Ammon's horn (tissue), 1 donor: ENCODE results near the gene CFAP221.

Experiments
- DNase-seq: peaks from one replicate; pipeline ENCODE4 v3.0.0-alpha.2; 2016; ENCODE audit warnings: low spot score

CFAP221 gene

DNA sequence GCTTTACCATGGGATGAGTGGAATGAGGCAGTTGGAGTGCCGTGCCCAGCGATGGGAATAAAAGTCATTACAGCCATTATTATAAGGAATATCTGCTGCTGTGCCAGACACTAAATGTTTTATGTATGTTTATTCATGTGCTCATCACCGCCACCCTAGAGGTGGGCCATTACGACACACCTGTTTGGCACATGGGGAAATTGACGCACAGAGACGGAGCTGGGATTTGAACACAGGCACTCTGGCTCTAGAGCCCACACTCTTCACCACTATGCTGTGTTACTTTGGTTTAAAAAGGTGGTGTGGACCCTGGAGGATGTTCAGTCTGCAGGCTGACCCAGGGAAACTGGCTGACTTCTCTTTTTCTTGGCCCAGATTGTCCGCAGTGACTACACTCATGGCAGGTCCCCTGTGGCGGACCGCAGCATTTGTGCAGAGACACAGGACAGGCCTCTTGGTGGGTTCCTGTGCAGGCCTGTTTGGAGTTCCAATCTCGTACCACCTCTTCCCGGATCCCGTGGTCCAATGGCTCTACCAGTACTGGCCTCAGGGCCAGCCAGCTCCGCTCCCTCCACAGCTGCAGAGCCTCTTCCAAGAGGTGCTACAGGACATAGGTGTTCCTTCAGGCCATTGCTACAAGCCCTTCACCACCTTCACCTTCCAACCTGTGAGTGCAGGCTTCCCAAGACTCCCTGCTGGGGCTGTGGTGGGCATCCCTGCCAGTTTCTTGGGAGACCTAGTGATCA lies 136.4 kb downstream of the CFAP221 start:
- DNase-seq = no peak

DNA sequence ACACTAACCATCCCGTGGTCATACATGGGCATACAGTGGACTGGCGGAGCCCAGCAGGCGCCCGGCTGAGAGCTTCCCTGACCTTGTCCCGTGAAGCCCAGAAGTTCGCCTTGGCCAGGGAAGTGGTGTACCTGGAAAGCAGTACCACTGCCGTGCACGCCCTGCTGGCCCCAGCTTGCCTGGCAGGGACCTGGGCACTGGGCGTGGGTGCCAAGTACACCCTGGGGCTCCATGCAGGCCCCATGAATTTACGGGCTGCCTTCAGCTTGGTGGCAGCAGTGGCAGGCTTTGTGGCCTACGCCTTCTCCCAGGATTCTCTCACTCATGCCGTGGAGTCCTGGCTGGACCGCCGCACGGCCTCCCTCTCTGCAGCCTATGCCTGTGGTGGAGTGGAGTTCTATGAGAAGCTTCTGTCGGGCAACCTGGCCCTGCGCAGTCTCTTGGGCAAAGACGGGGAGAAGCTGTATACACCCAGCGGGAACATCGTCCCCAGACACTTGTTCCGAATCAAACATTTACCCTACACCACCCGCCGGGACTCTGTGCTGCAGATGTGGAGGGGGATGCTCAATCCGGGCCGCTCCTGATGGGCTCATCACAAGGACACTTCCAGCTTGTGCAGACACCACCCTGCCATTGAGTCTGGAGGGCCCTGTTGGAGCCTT lies 137.1 kb downstream of the CFAP221 start:
- DNase-seq = no peak

DNA sequence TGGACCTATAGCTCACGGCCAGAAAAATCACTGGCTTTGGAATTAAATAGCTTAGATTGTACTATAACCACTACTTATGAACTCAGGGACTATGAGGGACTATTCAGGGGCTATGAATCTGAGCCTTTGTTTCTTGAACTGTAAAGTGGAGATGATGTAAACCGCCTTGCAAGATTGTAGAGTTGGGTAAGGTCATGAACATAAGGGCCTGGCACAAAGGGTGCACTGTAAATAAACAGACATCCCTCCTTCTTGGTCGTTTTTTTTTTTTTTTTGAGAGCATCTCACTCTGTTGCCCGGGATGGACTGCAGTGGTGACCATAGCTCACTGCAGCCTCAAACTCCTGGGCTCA lies 137.6 kb downstream of the CFAP221 start:
- no peak for DNase-seq

DNA sequence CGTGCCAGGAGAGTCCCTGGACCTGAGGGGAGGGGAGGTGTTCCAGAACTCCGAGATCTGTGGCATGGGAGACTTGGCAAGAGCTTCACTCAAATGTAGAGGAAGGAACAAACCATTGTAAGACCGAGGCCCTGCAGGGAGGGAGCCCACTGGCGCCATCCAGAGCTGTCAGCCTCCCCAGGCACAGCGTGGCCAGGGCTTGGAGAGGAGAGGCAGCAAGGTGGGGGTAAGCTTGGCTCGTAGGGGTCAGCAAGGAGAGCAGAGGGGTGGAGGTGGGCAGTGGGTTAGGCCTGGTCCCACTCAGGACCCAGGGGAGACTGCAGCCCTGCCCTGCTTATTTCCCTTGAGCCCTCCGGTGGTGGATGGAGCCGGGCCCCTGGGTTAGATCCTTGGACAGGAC lies 138.3 kb downstream of the CFAP221 start:
- DNase-seq = no peak

DNA sequence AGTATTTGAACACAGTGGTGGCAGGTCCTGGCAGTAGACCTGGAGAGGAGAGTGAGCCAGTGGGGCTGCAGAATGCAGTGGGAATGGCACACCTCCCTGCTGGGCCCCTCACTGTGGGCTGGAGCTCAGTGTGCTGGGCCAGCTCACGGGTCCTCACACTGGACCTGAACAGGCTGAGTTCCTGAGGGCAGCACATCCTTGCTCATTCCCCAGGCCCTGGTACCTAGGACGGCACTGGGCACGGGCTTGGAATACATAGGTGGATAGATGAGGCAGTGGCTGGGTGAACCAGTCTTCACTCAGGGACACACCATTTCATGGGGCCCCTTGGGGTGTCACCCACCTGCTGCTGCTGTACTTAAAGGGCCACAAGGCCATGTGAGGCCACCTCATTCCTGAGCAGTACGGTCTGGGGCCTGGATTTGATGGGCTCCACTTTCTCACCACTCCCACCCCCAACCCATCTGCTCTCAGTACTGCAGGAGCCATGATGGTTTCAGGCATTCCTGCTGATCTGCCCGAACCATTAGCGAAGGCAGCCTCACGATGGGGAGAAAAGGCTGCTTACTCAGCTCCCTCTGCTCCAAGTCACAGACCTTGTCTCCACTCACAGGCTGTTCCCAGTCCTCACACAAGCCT lies 138.9 kb downstream of the CFAP221 start:
- DNase-seq = peak; percentile 44

DNA sequence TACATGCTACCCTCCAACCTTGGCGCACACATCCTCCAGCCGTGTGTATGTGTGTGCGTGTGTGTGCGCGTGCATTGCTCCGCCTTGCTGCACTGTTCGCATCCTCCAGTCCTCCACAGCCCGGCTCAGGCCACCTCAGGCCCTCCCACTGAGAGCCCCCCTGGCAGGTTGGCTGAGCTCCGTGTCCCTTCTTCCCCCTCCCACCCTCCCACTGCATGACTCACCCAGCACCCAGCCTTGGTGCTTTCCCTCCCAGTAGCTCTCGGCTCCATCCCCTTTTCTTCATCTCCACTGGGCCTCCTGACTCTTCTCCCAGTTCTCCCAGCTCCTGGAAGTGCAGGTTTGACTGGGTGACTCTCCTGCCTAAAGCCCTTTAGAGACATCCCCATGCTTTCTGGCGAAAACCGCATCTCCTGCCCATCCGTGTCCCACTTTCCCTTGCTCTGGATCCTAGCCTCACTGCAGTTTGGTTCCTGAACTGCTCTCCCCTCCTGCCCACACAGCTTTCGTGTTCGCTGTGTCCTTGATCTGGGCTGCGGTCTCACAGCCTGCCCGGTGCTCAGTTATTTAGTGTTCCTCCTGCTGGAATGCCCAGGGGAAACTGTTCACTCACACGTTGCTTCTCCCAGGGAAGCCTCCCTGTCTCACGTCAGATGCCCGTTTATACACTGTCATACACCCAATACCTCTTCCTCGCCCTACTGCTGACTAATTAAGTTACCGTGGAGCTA lies 139.6 kb downstream of the CFAP221 start:
- peak; percentile 49 for DNase-seq

DNA sequence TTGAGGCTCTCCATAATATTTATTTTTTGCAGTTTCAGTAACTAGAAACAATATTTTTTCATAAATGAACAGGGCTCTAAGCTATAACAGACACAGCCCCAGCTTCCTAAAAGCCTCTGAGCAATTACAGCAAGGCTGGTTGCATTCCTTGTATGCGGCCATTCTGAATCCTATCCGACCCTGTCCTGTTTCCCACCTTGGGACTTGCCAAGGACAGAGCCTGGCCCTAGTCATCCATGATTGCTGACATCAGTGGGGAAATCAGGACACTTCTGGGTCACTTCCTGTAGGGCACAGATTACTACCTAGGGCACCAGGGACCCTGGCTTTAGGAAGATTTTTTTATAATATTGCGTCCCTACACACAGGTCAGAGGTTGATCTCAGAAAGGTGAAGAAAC lies 140.3 kb downstream of the CFAP221 start:
- DNase-seq = no peak

DNA sequence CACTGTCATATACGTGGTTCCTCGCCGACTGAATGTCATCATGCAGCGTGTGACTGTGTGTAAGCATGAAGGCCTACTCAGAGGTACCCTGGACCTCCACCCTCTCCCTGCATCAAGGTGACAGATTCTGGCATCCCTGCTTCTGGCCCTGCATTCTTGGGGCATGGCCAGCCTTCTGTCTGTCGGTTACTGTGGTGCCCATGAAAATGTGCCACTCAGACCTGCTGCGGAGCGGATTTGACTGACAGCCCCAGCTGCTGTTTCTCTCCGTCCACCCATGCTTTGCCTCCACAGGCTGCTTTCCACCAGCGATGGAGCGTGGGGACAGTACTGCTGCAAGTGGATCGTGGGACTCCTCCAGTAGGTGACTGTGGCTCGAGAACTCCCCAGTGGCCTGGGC lies 144.4 kb downstream of the CFAP221 start:
- no peak for DNase-seq

DNA sequence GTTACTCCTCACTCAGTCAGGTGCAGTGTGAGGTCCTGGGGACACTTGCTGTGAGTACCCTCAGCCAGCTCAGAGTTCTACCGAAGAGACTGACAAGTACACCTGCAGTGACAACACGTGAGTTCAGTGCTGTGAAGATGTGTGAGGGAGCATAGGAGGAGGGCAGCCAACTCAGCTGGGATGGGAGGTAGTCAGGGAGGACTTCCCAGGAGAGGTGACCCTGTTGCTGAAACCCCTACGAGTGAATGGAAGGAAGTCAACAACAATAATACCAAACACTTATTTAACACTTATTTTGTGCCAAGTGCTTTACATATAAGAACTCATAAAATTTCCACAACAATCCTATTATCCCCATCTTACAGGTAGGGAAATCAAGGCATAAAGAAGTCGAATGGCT lies 145.0 kb downstream of the CFAP221 start:
- no peak for DNase-seq

DNA sequence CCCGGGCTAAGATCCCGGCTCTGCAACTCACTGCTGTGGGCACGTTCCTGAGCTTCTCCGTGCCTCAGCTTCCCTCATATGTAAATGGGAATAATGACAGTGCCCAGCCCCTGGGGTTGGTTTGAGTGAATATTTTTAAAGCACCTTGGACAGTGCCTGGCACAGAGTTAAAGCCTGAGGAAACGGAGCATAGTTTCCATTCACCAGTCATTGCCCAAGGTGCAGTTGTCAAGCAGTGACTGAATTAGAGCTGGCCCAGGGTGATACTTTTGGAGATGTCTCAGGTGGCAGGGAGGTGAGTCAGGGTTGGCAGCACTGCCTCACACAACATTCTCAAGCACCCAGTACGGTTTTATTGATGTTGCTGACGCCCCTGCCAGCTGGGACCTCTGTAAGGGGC lies 146.9 kb downstream of the CFAP221 start:
- no peak for DNase-seq

DNA sequence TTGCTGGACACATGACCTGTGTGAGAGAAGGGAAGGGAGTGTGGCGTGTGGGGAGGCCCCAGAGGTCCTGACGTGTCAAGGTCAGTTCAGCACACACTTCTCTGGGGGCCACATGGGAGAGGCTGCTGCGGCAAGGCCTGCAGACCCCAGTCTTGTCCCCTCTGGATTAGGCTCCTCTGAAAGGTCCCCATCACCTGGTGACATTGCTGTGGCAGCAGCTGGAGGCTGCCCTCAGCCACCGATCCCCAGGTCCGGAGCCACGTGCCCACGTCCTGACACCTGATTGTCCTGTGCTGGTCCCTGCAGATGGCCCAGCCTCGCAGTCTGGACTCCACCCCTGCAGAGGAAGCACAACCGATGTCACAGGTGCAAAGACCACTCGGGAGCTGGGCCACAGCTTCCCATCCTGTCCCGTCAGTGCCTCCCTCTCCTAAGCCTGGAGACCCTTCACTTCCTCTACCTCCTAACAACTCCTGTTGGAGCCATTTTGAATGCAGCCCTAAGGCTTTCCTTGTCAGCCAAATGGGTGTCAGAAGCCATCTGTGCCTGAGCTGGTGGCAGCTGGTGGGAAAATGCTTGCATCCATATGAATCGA lies 147.5 kb downstream of the CFAP221 start:
- DNase-seq = no peak

DNA sequence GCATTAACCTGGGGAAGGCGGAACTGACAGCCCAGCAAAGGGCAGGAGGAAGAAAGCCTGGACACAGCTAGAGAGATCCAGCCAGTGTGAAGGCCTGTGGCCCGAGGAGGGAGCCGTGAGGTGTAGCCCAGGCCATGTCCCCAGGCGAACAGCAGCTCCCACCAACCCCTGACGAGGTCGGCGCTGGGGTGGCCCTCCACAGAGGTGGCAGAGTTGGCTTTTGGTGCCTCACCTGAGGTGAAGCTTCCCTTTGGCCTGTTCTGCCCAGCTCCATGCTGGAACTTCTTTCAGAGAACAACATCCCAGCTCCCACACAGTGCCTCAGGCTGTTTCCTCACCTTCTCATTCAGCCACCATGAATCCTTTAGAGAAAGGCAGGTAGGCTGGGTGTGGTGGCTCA lies 148.1 kb downstream of the CFAP221 start:
- no peak for DNase-seq

DNA sequence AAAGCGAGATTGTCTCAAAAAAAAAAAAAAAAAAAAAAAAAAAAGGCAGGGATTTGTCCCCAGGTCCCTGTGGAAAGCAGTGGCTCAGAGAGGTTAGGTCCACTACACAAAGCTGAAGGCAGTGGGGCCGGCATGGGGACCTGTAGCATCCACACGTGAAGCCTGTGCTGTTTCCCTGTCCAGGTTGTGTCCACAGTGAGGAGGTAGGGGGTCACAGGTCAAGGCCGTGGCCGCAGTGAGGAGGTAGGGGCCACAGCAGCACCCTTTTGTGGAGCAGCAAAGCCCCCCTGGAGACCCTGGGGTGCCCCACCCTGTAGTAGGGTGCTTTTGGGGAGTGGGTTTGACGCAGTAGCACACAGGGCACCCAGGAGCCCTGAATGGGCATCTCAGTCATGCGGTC lies 148.7 kb downstream of the CFAP221 start:
- no peak for DNase-seq

DNA sequence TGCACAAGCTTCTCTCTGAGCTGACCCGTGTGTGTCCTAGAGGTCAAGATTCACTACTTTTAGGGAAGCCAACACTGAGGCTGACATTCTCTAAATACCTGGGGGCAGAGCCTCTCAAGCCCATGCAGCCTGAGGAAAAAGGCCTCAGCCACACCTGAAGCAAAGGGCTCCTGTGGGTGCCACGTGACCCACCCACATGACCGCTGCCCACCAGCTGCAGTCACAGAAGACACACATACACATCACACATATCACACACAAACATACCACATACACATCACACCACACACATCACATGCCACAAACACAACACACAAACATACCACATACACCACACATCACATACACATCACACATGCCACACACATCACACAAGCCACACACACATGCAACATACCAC lies 149.3 kb downstream of the CFAP221 start:
- no peak for DNase-seq

DNA sequence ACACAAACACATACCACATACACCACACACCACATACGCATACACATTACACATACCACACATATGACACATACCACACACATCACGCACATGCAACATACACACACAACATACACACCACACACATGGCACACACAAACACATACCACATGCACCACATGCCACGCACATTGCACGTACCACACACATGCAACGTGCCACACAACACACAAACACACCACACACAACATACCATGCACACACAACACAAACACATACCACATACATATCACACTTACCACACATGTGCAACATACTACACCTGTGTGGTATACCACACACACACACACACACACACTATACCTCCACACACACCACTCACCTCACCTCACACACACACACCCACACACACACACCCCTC lies 149.7 kb downstream of the CFAP221 start:
- DNase-seq = no peak

DNA sequence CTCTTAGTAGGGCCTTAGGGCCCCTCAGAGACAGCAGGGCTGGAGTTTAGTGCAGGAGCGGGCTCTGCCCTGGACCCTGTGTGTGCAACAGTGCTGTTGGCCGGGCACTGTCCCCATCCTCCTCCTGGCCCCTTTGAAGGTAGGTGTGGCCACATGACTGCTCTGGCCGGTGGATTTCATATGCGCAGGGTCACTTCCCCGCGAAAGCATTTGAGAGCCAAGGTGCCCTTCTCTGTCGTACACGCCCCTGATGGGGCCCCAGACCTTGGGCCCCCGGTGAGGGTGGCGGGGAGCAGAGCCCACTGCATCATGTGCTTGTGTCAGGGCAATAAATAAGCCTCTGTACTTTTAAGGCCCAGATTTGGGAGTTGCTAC lies 150.2 kb downstream of the CFAP221 start:
- no peak for DNase-seq

DNA sequence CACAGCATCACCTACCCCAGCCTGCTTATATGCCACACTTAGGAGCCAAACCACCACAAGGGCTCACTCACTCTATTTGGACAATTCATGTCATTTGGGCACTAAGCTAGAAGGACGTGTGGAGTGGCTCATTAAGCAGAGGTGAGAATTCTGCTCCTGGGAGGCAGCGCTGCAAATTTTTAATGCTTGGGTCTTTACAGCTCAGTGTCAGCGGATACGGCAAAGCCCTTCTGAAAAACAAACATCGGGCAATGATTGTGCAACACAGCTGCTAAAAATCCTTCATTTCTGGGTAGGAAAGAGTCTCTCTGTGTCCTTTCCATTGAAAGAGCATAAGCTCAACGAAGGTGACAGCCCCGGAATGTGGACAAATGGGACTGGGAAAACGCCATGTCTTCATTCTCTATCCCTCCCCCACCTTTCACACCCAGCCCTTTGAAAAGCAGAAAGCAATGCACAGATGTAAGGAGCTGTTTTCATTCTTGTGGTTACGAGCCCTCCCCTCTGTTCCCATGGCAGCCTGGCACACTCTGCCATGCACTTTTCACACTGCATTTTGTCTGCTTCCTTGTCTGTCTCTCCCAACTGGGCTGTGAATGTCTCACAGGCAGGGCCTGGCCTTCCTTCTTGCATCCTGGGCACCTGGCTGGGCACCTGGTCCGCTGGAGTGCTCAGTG lies 150.7 kb downstream of the CFAP221 start:
- peak; percentile 77 for DNase-seq

DNA sequence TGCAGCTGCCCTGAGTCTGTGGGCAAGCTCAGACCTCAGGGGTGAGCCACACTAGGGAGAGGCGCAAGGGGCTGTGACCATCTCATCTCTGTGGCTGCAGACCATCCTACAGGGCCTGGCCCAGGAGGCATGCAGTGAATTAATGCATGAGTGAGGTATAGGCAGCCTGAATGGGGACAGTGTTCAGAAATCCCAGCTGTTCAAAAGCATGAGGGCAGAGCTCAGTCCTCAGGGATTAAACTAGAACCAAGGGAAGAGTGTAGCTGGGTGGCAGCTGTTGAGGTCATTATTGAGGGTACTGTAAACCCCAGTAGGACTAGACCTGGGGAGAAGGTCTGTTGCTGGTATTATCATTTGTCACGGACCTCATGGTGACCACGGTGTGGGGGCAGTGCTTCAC lies 151.8 kb downstream of the CFAP221 start:
- DNase-seq = no peak

DNA sequence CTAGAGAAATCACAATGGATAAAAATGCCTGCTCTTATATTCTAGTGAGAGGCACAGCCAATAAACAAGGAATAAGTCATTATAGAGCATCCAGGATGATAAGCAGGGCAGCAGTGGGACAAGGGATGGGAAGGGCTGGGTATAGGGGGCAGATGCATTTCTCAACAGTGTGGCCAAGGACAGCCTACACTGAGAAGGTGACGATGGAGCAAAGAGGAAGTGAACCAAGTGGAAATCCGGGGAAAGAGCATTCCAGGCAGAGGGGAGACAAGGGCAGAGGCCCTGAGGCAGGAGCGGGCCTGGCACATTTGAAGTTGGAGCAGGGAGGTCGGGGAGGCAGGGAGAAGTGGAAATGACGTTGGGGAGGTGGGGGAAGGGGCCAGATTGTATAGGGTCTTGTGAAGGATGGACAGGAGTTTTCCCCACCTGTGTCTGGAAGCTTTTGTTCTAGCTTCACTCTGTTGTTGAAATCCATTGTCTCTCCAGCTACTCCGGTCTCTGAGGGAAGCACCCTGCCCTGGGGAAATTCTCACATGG lies 152.3 kb downstream of the CFAP221 start:
- DNase-seq = no peak

DNA sequence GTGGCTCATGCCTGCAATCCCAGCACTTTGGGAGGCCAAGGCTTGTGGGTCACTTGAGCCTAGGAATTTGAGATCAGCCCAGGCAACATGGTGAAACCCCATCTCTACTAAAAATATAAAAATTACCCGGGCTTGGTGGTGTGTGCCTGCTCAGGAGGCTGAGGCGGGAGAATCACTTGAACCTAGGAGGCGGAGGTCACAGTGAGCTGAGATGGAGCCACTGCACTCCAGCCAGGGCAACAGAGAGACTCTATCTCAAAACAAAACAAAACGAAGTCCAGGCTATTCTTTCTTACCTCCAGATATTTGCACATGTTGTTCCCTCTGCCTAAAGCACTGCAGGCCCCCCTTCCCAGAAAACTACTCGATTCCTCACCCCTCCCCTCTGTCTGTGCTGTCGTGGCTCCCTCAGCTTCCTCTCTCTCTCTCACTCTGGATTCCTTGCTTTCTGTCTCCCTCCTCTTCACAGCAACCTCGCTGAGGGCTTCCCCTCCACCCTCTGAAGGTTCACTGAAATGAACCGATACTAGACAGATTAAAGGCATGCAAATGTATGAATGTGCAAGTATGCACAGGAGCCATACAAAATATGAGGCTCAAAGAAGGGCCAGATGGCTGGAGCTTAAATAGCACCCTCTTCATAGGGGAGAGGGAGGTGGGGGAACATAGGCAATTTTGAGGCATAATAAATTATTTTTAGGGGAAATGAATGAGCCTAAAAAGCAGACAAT lies 153.2 kb downstream of the CFAP221 start:
- DNase-seq = no peak

DNA sequence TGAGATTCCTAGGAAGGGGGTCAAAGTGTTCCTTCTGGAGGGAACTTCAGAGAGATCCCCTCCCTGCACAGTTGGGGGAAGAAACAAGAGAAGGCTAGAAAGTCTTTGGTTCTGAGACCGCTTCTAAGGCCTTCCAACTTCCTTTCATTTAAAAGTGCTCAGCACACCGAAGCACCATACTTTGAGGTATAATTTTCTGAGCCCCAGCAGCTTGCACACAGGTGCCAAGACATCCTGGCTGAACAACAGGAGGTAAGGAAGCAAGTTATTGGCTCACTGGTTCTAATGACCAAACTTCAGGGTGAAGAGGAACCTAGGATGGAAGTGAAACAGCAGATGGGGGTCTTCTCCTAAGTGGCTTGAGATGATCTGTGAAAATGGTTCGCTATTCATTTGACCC lies 154.0 kb downstream of the CFAP221 start:
- no peak for DNase-seq
